OCI-LY7 (cell line): Measurements from ENCODE around the gene DELE1. TPM values are rescaled to one million over a fixed set of nuclear protein-coding genes. Genes with fewer than 3 reads are reported as not detected.

ENCODE experiments used
- BruUV-seq: library from RNA; stranded (reverse); fragments of 400-500 nt; replicated peaks from 2 replicates; lab custom pipeline; 2021; lab: Mats Ljungman, UMichigan
- CTCF ChIA-PET: fragments of 300-600 bp; sonication (Branson Sonifier 250); formaldehyde crosslinking; loops from one replicate; lab custom pipeline; 2022; ENCODE audit warnings: antibody characterized with exemption; ENCODE audit not compliant: unreplicated experiment; lab: Charles Lee
- POLR2A ChIA-PET: fragments of 300-600 bp; sonication (Branson Sonifier 250); formaldehyde crosslinking; loops from one replicate; lab custom pipeline; 2022; ENCODE audit warnings: antibody characterized with exemption; lab: Charles Lee
- DNase-seq: peaks from one replicate; pipeline ENCODE4 v3.0.0-alpha.2; 2015; ENCODE audit warnings: low spot score
- H2AFZ ChIP-seq: fragments of 200-600 bp; sonication (generic), shearing (Covaris generic); 2 replicates; pipeline ENCODE4 v1.6.1; 2014; ENCODE audit warnings: mild to moderate bottlenecking, antibody characterized with exemption, low read length, moderate library complexity
- H3K27ac ChIP-seq: fragments of 200-600 bp; sonication (generic); 2 replicates; pipeline ENCODE4 v1.5.1; 2014; ENCODE audit warnings: mixed run types, low read depth, mild to moderate bottlenecking, moderate library complexity, low read length, inconsistent platforms; ENCODE audit not compliant: poor library complexity, severe bottlenecking
- H3K36me3 ChIP-seq: fragments of 200-600 bp; sonication (generic); 2 replicates; pipeline ENCODE4 v1.6.1; 2014; ENCODE audit warnings: mild to moderate bottlenecking, antibody characterized with exemption, low read length, moderate library complexity, mixed read lengths; ENCODE audit not compliant: insufficient read depth
- H3K4me1 ChIP-seq: fragments of 200-600 bp; sonication (generic); 2 replicates; pipeline ENCODE4 v1.5.1; 2014; ENCODE audit warnings: mild to moderate bottlenecking, low read length; ENCODE audit not compliant: insufficient read depth, poor library complexity, severe bottlenecking
- H3K4me2 ChIP-seq: fragments of 200-600 bp; sonication (generic); 2 replicates; pipeline ENCODE4 v1.6.1; 2014; ENCODE audit warnings: mild to moderate bottlenecking, low read length
- H3K4me3 ChIP-seq: fragments of 200-600 bp; sonication (generic); 2 replicates; pipeline ENCODE4 v1.5.1; 2014; ENCODE audit warnings: mild to moderate bottlenecking, low read depth, low read length; ENCODE audit not compliant: poor library complexity, severe bottlenecking
- H3K79me2 ChIP-seq: fragments of 200-600 bp; sonication (generic); 2 replicates; pipeline ENCODE4 v1.6.1; 2016; ENCODE audit warnings: low read depth, mild to moderate bottlenecking, low read length, moderate library complexity, mixed read lengths; ENCODE audit not compliant: insufficient read depth
- H3K9me2 ChIP-seq: fragments of 200-600 bp; sonication (generic); 2 replicates; pipeline ENCODE4 v1.6.1; 2016; ENCODE audit warnings: mild to moderate bottlenecking, low read length, mixed read lengths; ENCODE audit not compliant: insufficient read depth
- H3K9me3 ChIP-seq: fragments of 200-600 bp; sonication (generic); 2 replicates; pipeline ENCODE4 v1.6.1; 2014; ENCODE audit warnings: mild to moderate bottlenecking, mixed run types, low read length, mixed read lengths
- H4K20me1 ChIP-seq: fragments of 200-600 bp; sonication (generic); 2 replicates; pipeline ENCODE4 v1.6.1; 2014; ENCODE audit warnings: mild to moderate bottlenecking, antibody characterized with exemption, low read length, moderate library complexity, mixed read lengths; ENCODE audit not compliant: insufficient read depth
- EZH2phosphoT487 ChIP-seq: fragments of 200-600 bp; sonication (generic); IDR thresholded peaks from 2 replicates; pipeline ENCODE4 v1.6.1; 2018; ENCODE audit warnings: low read depth, borderline replicate concordance, mild to moderate bottlenecking, mixed run types, antibody characterized with exemption, low read length, moderate library complexity, mixed read lengths
- intact Hi-C: fragments of 100-400 bp; cut with micrococcal nuclease; formaldehyde crosslinking; loops from one replicate; pipeline ENCODE4 v1.10.0; 2022; ENCODE audit not compliant: unreplicated experiment
- total RNA-seq, 2 experiments: library from RNA; depleted of rRNA in 1 of 2; stranded (reverse); fragments of >200 nt in 1 of 2; shearing (Covaris generic) in 1 of 2; gene quantifications; 2 replicates each; pipeline ENCODE4 v1.2.3, GENCODE V29; 2014 to 2022
- TF ChIP-seq, protein P1 (sequence below): fragments of 200-600 bp; sonication (generic); conservative IDR thresholded peaks from 2 replicates; pipeline ENCODE4 v1.5.1; 2014; ENCODE audit warnings: mild to moderate bottlenecking, antibody characterized with exemption, low read length, moderate library complexity, mixed read lengths

The DELE1 gene
- total RNA-seq, 2 experiments from 2014 or later, result 78.5 to 81.2 TPM

DNA sequence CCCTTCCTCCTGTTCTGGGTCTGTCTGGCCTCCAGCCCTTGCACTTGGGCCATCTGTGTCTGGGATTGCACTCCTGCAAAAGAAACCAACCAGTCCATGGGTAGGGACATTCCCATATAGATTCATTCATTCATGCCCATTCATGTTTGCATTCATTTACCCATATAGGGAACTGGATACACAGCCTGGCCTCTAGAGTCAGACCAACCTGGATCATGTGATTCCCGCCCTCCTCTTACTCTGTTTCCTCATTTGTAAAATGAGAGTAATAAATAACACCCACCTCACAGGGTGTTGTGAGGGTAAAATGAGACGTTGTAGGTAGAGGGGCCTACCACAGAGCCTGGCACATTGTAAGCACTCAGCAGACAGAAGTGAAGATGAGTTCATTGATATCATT is 25.8 kb downstream of the DELE1 start:
- BruUV-seq, result no TSS peak
- ChIA-PET CTCF (no interaction called here), POLR2A (interaction anchor here (0.7 kb wide), 1 partner anchor 19 kb away, joined by 3 read pairs; no protein-coding TSS in a partner anchor)
- no peak overlapping the region for H3K4me2 ChIP-seq
- no peaks in the 10 kb centered on the region for H3K9me3 ChIP-seq
- no peaks in the 10 kb centered on the region for H3K36me3 ChIP-seq
- TF ChIP-seq EZH2phosphoT487, result no peak
- no peaks in the 10 kb centered on the region for H4K20me1 ChIP-seq
- no peak overlapping the region for H3K4me3 ChIP-seq
- no peak overlapping the region for H2AFZ ChIP-seq
- H3K27ac ChIP-seq, result no peak overlapping the region
- no peak for DNase-seq
- intact Hi-C loops, result no loop called here
- no peaks in the 10 kb centered on the region for H3K9me2 ChIP-seq
- no peaks in the 10 kb centered on the region for H3K79me2 ChIP-seq
- H3K4me1 ChIP-seq, result peaks cover 13% of the 10 kb centered on the region

DNA sequence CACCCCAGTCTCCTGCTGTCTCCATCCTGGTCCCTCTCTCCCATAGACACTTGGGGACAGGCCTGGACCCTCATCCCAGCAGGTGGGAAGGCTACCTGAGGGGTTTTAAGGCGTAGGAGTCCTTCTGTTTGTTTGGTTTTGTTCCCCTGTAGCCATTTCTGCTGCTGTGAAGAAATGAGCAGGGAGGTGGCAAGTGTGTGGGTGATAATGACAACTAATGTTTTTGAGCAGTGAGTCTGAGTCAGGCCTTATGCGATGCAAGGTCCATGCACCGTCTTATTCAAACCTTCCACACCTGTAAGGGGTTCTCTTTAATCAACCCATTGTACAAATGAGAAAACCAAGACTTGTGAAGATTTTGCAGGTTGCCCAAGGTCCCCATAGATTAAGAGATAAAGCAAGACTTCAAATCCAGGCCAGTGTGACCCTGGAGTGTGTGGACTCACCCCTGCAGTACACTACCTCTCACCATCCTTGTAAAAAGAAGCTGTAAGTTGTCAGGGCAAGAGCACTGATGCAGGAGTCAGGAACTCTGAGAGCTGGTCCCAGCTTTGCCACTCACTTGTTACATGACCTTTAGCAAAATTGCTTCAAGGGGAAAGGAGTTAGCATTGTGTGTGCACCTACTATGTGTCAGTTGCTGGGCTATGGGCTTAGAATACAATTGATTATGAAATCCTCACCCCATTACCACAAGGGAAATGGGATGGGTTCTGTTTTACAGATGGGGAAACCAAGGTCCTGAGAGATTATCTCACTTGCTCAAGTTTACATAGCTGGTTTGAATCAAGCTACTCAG is 26.7 kb downstream of the DELE1 start:
- POLR2A ChIA-PET, result interaction anchor here (1.5 kb wide), 1 partner anchor 19 kb away, joined by 4 read pairs; the partner anchor contains the start of gene RNF14
- Histone ChIP-seq H3K4me1 (peaks cover 14% of the 10 kb centered on the region), H3K9me2 (no peaks in the 10 kb centered on the region), H3K79me2 (no peaks in the 10 kb centered on the region), H3K4me2 (no peak overlapping the region), H3K4me3 (no peak overlapping the region), H3K36me3 (no peaks in the 10 kb centered on the region), H3K9me3 (no peaks in the 10 kb centered on the region), H3K27ac (no peak overlapping the region), H2AFZ (no peak overlapping the region), H4K20me1 (no peaks in the 10 kb centered on the region)
- no peak for DNase-seq
- TF ChIP-seq EZH2phosphoT487, result no peak
- TF ChIP-seq, protein P1, sequence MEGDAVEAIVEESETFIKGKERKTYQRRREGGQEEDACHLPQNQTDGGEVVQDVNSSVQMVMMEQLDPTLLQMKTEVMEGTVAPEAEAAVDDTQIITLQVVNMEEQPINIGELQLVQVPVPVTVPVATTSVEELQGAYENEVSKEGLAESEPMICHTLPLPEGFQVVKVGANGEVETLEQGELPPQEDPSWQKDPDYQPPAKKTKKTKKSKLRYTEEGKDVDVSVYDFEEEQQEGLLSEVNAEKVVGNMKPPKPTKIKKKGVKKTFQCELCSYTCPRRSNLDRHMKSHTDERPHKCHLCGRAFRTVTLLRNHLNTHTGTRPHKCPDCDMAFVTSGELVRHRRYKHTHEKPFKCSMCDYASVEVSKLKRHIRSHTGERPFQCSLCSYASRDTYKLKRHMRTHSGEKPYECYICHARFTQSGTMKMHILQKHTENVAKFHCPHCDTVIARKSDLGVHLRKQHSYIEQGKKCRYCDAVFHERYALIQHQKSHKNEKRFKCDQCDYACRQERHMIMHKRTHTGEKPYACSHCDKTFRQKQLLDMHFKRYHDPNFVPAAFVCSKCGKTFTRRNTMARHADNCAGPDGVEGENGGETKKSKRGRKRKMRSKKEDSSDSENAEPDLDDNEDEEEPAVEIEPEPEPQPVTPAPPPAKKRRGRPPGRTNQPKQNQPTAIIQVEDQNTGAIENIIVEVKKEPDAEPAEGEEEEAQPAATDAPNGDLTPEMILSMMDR, result no peak
- BruUV-seq, result no TSS peak
- intact Hi-C loops, result no loop called here
- CTCF ChIA-PET, result interaction anchor here (1.1 kb wide), 1 partner anchor 10 kb away, joined by 5 read pairs; no protein-coding TSS in a partner anchor

DNA sequence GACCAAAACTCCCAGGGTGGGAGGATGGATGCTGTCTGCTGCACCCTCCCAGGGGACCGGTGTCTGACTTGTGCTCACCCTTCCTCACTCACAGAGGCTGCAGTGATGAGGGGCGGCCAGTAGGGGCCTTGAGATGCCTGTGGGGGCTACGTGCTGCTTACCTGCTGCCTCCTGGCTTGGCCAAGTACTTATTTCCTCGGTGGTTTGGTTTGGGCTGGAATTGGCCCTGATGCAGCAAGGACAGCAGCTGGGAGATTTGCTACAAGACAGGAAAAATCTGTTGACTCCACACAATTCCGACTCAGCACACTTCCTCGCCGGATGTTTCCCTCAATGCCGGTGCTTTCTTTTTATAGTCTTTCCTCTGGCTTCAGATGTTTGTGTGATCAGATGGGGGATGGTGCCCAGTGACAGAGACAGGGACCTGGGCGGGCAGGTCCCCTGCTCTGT is 27.7 kb downstream of the DELE1 start:
- POLR2A ChIA-PET, result interaction anchor here (1.5 kb wide), 1 partner anchor 18 kb away, joined by 4 read pairs; the partner anchor contains the start of gene RNF14
- H3K9me3 ChIP-seq, result no peaks in the 10 kb centered on the region
- H3K4me2 ChIP-seq, result no peak overlapping the region
- H3K27ac ChIP-seq, result no peak overlapping the region
- DNase-seq, result peak; percentile 66
- intact Hi-C loops, result no loop called here
- no peaks in the 10 kb centered on the region for H4K20me1 ChIP-seq
- H3K4me1 ChIP-seq, result peaks cover 14% of the 10 kb centered on the region
- TF ChIP-seq, protein P1, result peak; percentile 79
- no peak for TF ChIP-seq EZH2phosphoT487
- no peaks in the 10 kb centered on the region for H3K9me2 ChIP-seq
- H3K4me3 ChIP-seq, result no peak overlapping the region
- H3K79me2 ChIP-seq, result no peaks in the 10 kb centered on the region
- CTCF ChIA-PET, result interaction anchor here (1.1 kb wide), 1 partner anchor 9 kb away, joined by 5 read pairs; no protein-coding TSS in a partner anchor
- H2AFZ ChIP-seq, result no peak overlapping the region
- no peaks in the 10 kb centered on the region for H3K36me3 ChIP-seq
- no TSS peak for BruUV-seq
